ENCODE measurements around the gene CDKN1C. TPM values are rescaled to one million over a fixed set of nuclear protein-coding genes. Genes with fewer than 3 reads are reported as not detected.
A peak's percentile ranks its signal among the peaks of the same experiment; 100 is the strongest.

The CDKN1C gene
- total RNA-seq, 1 donor from 2014 or later: 42.1 TPM

DNA sequence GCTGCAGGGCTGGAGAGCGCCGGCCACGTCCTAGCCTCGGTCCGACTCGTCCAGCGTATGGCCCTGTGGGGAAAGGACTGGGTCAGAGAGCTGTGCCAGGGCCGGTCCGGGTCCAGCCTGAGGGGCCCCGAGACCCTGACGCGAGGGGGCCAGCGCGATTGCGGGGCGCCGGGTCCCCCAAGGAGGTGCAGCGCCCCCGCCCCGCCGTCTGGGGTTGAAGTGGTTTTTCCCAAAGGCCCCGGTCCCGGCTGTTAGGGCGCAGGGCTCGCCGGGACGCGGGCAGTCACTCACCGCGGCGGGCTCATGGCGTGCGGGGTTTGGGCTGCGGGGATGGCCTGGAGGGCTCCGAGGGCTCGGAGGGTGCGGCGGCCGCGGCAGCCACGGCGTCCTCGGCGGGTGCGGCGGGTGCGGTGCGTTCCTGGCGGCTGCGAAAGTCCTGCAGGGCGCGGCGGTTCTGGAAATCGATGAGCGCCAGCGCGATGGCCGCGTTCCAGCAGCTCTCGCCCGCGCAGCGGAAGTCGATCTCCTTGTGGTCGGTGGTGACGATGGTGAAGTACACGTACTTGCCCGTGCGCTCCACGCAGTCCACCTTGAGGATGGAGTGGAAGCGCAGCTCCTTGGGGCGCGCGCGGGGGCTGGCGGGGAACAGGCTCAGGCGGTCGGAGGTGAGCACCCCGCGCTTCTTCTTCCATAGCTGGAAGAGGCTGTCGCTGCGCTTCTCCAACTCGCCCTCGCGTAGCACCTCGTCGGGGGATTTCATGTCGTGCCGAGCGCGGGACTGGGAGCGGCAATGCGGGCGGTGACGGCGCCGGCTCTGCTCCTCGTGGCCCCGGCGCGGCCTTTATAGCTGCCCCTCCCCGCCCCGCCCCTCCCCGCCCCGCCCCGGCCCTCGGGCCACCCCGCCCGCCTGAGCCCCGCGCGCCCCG lies 43.3 kb upstream of the CDKN1C start, which contains the start of gene PHLDA2:
PHLDA2 (minus strand) TSS at position 816 of the 926 bp plus-strand sequence; CDS start at position 760, 56 bp downstream.
- Histone ChIP-seq H3K9me3 (no peaks in the 10 kb centered on the region), H3K4me3 (peak within 1 kb of the TSS; percentile 64), H3K27ac (peak within 1 kb of the TSS; percentile 62), H3K4me1 (peaks cover 18% of the 10 kb centered on the region), H3K36me3 (no peaks in the 10 kb centered on the region), H3K27me3 (peaks cover 14% of the 10 kb centered on the region)
- intact Hi-C loops (cut with DNase I): no loop called here
- peak; percentile 86 for DNase-seq
- TF ChIP-seq, protein P1, sequence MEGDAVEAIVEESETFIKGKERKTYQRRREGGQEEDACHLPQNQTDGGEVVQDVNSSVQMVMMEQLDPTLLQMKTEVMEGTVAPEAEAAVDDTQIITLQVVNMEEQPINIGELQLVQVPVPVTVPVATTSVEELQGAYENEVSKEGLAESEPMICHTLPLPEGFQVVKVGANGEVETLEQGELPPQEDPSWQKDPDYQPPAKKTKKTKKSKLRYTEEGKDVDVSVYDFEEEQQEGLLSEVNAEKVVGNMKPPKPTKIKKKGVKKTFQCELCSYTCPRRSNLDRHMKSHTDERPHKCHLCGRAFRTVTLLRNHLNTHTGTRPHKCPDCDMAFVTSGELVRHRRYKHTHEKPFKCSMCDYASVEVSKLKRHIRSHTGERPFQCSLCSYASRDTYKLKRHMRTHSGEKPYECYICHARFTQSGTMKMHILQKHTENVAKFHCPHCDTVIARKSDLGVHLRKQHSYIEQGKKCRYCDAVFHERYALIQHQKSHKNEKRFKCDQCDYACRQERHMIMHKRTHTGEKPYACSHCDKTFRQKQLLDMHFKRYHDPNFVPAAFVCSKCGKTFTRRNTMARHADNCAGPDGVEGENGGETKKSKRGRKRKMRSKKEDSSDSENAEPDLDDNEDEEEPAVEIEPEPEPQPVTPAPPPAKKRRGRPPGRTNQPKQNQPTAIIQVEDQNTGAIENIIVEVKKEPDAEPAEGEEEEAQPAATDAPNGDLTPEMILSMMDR (IDR thresholded peaks at IDR 0.05): no peak
- peak; percentile 48 for ATAC-seq

DNA sequence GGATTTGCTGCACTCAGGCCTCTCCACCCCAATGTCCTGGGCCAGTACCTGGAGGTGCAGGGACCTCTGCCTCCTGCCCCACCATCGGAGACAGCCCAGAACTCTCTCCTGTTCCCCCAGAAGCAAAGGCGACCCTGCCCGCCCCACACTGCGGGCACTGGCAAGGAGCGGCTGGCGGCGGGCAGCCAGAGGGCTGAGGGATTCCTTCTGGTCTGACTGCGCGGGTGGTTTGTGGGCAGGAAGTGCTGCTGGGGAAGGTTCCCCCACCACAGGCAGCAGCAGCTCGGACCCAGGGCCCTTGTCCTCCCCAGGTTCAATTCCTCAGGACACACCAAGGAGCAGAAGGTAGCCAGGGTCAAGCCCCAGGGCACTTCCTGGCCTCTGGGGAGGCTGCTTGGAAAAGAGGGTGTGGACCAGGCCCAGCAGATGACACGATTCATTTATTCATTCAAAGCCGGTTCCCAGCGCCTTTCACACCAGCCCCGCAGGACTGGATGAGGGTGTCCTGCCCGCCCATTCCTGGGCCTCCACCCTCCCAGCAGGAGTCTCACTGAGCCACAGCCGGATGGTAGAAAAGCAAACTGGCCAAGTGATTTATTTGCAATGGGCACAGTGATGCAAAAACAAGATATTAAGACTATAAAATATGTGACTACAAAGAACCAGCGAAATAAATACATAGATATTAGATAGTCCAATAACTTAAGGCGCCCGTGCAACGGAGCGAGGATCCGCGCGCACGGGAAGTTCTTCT lies 42.5 kb upstream of the CDKN1C start:
- H3K27ac ChIP-seq: no peak overlapping the region

DNA sequence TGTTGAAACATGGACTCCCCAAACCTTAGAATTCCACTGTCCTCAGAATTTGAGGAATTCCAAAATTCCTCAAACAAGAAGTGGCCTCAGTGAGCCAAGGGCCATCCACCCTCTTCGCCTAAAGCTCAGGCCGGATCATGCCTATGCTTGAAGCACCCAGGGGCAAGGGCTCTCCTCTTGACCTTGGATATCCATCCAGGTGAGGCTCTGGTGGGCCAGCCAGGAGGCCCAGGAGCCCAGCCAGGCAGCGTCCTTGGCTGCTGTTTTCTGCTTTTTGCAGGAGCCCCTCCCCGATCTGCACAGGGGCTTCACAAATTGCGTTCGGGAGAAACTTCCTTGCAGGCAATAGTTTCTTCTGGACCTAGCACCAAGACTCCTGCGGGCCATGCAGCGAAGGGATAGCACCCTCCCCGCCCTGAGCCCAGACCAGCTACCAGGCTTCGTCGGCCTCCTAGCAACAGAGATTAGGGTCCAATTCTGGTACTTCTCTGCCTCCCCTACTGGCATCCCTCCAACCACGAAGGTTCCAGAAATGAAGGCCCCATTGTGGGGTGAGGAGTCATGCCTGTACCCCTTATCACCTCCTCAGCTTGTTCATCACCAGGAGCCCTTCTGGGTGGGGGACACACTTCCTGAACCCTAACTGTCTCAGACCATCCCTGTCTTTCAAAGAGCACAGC lies 41.7 kb upstream of the CDKN1C start:
- peak; percentile 40 for DNase-seq
- Histone ChIP-seq H3K36me3 (no peaks in the 10 kb centered on the region), H3K4me3 (no peak overlapping the region), H3K27me3 (peaks cover 14% of the 10 kb centered on the region), H3K27ac (no peak overlapping the region), H3K9me3 (no peaks in the 10 kb centered on the region), H3K4me1 (peaks cover 18% of the 10 kb centered on the region)
- ATAC-seq: no peak
- TF ChIP-seq, protein P1 (IDR thresholded peaks at IDR 0.05): no peak
- intact Hi-C loops (cut with DNase I): no loop called here

More for the DNA sequence above, 42.5 kb upstream of the CDKN1C start:
- Histone ChIP-seq H3K4me1 (peaks cover 18% of the 10 kb centered on the region), H3K4me3 (peak overlapping the region; percentile 64), H3K36me3 (no peaks in the 10 kb centered on the region), H3K9me3 (no peaks in the 10 kb centered on the region), H3K27me3 (peaks cover 14% of the 10 kb centered on the region)
- TF ChIP-seq, protein P1 (IDR thresholded peaks at IDR 0.05): no peak
- no peak for ATAC-seq
- peak; percentile 63 for DNase-seq
- intact Hi-C loops (cut with DNase I): no loop called here

DNA sequence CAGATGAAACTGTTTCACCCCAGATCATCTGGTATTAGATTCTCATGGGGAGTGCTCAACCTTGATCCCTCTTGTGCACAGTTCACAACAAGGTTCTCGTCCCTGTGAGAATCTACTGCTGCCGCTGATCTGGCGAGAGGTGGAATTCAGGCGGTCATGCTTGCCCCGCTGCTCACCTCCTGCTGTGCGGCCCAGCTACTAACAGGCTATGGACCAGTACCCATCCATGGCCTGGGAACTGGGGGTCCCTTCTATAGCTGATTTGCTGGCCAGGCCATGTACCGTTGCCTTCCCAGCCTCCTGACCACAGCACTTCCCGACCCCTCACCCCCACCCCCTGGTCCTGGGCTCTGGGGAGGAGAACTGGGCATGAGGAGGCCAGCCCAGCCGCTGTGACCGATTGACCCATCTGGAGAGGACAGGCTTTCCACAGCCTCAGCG lies 41.1 kb upstream of the CDKN1C start:
- Histone ChIP-seq H3K9me3 (no peaks in the 10 kb centered on the region), H3K4me3 (no peak overlapping the region), H3K27ac (no peak overlapping the region), H3K4me1 (peaks cover 18% of the 10 kb centered on the region), H3K27me3 (peaks cover 14% of the 10 kb centered on the region), H3K36me3 (no peaks in the 10 kb centered on the region)
- intact Hi-C loops (cut with DNase I): no loop called here
- TF ChIP-seq, protein P1 (IDR thresholded peaks at IDR 0.05): no peak
- no peak for ATAC-seq
- DNase-seq: peak; percentile 51

Data from upper lobe of right lung (tissue), 1 donor.